ENCODE results near the gene SEMA4B.
"Not testable (repeated sequence)": the region's sequence is repeated elsewhere in the genome, so short reads cannot be mapped to it uniquely, and the experiment has no call there.

Gene SEMA4B

DNA sequence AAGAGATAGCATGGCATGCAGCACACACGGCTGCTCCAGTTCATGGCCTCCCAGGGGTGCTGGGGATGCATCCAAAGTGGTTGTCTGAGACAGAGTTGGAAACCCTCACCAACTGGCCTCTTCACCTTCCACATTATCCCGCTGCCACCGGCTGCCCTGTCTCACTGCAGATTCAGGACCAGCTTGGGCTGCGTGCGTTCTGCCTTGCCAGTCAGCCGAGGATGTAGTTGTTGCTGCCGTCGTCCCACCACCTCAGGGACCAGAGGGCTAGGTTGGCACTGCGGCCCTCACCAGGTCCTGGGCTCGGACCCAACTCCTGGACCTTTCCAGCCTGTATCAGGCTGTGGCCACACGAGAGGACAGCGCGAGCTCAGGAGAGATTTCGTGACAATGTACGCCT, 27.8 kb downstream of the SEMA4B start:
- DNase-seq = no peak

DNA sequence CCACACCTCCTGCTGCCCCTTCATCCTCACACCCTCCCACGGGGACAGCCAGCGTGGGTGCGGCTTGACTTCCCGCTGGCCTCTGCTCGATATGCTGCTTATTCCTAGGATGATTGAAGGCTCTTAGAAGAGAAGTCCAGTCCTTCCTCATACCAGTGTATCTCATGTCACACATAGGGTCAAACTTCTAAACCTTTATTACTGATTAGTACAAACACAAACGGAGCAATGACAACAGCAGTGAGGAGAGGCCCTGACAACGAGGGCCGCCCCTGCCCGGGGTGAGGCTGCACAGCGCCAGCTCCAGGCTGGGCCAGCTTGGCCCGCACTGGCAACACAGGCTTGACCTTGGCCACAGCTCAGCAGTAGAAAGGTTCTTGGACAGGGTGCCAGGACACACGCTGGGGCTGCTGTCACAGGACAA, 29.0 kb downstream of the SEMA4B start:
- DNase-seq = no peak

DNA sequence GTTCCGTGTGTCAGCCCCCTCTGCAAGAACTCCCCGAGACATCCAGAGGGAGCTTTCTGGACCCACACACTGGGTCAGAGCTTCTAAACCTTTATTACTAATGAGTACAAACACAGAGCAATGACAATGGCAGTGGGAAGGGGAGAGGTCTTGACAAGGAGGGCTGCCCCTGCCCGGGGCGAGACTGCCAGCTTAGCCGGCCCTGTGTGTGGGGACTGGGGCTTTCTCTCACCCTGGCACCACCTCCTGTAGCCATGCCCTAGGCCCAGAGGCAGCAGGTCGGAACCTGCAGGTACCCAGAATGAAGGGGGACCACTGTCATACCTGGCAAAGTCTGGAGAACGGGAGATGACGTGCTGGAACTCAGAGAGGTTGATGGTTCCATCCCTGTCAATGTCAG, 29.5 kb downstream of the SEMA4B start:
- DNase-seq = no peak

DNA sequence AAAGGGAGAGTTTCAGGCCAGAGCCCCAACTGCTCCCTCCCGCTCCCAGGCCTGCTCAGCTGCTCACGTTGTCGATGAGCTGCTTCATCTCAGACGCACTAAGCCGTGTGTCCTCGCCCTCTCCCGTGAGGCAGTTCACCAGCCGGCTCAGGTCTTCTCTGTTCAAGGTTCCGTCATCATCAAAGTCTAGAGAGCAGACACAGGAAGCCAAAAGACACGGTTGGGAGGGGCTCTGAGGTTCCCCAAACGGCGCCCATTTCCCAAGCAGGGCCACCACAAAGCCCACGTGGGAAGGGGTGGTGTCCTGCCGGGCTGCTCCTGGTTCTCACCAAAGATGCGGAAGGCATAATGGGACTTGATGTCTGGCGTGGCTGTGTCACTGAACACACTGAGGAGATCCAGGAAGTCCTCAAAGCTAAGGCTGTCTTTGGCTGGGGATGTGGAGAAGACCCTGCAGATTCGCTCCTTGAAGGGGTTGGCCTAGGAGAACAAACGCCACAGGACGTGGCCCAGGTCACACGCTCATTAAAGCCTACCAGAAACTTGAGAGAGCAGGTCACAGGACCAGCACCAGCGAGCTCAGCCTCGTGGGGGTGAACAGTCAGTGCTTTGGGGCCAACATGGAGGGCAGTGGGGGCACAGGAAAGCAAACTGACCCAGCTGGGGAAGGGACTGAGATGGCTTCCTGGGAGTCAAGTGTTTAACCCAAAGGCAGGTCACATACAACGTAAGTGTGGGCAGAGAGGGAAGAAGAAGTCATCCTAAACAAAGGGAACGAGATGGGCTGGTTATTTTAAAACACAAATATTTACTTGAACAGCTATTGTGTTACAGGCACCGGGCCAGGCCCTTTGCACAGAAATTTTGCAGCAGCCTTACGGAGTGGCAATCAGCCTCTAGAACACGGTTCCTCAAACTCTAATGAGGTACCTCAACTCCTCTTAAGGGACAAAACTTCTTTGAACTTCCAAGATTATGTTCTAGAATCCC, 30.2 kb downstream of the SEMA4B start:
- DNase-seq = no peak

DNA sequence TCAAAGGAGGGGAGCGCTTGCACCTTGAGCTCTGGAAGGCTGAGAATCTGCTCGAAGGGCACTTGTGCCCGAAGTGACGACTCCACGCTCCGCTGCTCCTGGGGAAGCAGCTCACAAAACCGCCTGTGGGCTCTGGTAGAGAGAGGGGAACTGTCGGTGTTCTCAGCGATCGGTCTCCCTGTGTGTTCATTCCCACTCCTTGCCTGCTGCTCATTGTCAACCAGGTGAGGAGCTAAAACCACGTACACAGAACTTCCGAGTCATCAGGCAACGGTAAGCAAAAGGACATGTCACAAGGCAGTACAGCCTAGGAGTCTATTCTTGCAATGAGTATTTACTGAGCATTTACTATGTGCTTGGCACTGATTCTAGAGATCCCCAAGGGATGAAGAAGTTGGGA, 31.1 kb downstream of the SEMA4B start:
- no peak for DNase-seq

DNA sequence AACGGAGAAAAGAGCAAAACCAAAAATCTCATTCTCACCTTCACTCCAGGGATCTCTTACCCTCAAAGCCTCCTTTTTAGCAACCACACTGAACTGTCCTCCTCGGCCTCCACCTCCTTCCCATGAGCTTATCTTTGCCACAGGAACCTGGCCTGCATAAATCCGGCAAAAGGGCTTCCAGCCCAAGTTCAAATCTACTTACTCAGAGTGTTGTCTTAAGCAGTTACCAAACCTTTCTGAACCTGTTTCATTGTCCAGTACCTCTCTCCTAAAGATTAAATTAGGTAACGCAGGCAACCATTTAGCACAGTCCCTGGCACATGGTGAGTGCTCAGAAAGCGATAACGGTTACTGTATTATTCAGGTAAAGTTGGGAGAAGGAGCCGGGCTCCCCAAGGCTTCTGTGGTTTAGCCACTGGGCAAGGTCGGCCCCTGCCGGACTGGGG, 31.8 kb downstream of the SEMA4B start:
- DNase-seq = no peak

DNA sequence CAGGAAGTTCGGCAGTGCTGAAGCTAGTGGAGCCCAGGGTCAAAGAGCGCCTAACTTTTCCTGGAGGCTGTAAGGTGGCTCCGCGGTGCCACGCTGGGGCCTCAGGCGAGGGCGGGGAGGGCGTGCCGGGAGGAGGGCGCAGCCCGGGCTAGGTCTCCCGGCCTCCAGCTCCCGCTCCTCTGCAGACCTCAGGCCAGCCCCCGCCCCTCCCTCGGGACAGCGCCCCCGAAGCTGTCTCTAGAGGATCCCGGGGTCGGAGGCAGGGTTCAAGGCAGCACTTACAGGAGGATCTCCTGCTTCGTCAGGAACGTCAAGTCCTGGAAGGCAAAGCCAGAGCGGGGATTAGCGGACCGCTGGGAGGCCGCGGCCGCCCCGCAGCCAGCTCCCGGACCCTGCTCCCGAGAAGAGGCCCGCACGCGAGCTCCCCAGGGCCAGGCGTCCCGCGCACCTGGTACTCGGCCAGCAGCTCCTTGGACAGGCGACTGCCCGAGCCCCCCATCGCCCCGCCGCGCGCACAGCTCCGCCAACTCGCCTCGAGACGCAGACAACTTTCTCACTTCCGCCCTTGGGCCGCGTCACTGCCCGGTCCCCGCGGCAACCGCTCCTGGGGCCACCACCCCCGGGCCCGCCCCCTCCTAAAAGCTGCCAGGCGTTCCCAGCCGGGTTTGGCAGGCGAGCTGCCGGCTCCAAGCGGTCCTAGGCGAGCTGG, 32.4 kb downstream of the SEMA4B start, which contains the start of gene CIB1:
TSS of gene CIB1 (minus strand) at position 555 of the 709 bp plus-strand sequence. CDS start at position 499, 56 bp downstream.
- peak; percentile 92 for DNase-seq

DNA sequence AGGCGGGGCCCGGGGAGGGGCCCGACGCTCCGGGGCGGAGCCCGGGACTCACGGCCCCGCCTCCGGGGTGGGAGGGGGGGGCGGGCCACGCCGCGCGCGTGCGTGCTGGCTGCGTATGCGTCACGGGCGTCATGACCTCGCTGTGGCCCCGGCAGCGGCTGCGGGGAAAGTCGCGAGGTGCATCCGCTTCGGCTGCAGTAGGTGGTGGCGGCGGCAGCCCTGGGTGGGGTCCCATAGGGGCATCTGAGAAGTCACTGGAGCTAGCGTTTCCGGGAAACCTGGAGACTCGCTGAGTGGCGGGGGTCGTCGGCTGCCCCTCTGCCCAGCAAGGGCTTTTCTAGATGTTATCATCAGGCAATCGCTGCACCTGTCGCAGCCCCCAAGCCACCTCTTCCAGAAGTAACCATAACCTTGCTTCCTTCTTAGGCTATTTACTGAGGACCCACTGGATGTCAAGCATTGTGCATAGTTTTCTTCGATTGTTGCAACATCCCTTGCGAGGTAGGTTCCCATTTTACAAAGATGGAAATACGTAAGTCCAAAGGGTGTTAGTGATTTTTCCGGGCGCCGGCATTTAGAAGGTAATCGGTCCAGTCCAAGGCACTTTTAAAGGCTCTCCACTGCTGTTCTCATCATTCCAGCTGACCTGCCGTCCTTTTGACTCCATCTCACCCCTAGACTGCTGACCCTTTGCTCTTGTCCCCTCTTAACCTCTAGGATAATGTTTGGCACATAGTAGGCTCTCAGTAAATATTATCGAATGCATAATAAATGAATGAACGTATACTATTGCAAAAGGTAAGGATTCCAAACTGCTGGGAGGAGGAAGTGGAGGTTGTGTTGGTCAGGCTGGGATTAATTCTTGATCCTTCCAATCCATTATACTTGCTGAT, 33.2 kb downstream of the SEMA4B start, which contains the start of gene GDPGP1:
TSS of gene GDPGP1 (plus strand) at position 114 of the 893 bp plus-strand sequence. CDS start 6,700 bp downstream, outside the sequence.
- DNase-seq = no peak

DNA sequence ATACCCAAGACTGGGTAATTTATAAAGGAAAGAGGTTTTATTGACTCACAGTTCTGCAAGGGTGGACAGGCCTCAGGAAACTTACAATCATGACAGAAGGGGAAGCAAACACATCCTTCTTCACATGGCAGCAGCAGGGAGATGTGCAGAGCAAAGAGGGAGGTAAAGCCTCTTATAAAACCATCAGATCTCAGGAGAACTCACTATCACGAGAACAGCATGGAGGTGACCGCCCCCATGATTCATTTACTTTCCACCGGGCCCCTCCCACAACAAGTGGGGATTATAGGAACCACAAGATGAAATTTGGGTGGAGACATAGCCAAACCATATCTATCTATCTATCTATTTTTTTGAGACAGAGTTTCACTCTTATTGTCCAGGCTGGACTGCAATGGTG, 38.2 kb downstream of the SEMA4B start:
- no peak for DNase-seq

DNA sequence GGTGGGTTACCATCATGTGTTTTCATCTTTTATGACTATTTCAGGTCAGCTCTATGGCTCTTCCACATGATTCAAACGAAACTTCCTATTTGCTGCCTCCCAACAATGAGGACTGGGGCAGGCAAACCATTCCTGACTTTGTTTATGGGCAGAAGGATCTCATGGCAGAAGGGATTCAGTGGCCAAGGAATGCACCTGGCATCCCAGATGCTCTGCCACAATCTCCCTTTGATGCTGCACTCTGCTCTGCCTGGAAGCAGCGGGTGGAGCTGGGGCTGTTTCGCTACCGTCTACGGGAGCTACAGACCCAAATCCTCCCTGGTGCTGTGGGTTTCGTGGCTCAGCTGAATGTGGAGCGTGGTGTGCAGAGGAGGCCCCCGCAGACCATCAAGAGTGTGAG, 39.7 kb downstream of the SEMA4B start:
- no peak for DNase-seq

DNA sequence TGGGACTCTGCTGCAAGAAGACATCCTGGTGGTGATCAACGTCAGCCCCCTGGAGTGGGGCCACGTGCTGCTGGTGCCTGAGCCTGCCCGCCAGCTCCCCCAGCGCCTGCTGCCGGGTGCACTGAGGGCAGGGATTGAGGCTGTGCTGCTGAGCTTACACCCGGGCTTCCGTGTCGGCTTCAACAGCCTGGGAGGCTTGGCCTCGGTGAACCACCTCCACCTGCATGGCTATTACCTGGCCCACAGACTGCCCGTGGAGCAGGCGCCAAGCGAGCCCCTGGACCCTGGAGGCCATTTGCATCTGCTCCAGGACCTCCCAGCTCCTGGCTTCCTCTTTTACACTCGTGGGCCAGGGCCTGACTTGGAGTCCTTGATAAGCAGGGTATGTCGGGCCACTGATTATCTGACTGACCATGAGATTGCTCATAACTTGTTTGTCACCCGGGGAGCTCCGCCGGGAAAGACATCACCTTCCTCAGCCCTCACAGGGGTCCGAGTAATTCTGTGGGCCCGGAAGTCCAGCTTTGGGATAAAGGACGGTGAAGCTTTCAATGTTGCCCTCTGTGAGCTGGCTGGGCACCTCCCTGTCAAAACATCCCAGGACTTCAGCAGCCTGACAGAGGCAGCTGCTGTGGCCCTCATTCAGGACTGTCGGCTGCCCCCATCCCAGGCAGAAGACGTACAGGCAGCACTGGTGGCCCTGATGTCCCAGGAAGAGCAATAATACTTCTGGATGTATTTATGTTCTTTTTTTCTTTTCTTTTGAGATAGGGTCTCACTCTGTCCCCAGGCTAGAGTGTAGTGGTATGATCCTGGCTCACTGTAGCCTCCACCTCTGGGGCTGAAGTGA, 40.4 kb downstream of the SEMA4B start:
- DNase-seq = no peak

DNA sequence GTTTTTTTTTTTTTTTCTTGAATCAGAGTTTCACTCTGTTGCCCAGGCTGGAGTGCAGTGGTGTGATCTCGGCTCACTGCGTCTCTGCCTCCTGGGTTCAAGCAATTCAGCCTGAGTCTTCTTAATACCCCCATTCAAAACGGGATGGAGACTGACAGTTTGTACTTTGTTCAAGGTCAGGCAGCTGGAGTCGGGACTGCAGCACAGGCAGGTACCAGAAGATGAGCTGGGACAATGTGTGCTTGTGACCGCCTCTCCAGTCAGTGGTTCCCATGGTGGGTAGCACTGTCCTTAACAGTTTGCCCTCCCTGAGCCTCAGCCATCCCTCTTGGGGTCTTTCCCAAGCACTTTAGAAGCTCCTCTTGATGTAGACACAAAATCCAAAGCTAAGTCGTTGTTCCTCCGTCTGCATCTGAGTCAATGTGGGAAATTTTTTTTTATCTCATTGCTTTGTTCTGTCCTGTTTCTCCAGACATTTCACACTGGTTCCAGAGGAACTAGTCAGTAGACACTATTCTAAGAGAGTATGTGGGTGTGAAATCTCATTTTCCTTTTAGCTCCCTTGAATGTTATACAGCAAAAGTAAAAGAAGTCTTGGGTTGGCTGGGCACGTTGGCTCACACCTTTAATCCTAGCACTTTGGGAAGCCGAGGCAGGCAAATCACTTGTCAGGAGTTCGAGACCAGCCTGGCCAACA, 43.0 kb downstream of the SEMA4B start:
- no peak for DNase-seq

DNA sequence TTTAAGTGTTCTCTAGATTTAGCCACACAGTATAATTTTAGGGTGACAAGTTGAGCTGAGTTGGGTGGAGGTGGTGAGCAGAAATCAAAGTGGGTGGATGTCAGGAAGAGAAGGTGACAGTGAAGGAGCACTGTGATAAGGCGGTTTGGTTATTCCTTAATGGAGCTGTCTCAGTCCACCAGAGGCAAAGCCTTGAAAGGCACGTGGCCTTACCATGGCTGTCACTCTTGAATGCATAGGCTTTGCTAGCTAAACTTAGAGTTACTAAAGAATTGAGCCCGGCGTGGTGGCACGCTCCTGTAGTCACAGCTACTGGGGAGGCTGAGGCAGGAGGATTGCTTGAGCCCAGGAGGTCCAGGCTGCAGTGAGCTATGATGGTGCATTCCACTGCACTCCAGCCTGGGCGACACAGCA, 47.7 kb downstream of the SEMA4B start:
- no peak for DNase-seq

DNA sequence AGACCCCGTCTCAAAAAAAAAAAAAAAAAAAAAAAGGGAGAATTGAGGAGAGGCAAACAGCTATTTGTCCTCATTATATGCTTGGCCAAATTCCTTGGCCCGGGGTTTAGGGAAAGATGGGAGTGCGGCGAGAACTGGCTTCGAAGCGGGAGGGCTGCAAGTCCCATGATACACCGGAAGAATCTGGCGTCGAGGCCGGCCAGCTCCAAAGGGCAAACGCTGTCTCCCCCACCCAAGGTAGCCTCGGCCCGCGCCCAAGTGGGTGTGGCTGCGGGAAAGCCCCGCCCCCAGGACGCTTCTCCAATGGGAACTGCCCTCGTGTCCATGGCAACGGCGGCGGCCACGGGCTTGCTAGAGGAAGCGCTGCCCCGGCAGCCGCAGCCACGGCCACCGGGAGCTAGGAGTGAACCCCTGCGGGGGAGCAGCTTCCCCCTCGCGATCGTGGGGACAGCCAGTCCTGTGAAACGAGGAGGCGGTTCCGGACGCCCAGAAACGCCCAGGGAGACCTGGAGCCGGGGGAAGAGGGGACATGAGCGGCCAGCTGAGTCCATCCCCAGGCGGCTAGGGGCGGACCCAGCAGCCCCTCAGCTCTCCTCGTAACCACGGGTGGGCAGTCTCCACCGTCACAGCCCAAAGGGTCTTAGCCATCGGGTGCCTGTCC, 48.2 kb downstream of the SEMA4B start, which contains the start of gene TTLL13:
TSS of gene TTLL13 (plus strand) at position 354 of the 661 bp plus-strand sequence. CDS start 1,075 bp downstream, outside the sequence.
- peak; percentile 96 for DNase-seq

DNA sequence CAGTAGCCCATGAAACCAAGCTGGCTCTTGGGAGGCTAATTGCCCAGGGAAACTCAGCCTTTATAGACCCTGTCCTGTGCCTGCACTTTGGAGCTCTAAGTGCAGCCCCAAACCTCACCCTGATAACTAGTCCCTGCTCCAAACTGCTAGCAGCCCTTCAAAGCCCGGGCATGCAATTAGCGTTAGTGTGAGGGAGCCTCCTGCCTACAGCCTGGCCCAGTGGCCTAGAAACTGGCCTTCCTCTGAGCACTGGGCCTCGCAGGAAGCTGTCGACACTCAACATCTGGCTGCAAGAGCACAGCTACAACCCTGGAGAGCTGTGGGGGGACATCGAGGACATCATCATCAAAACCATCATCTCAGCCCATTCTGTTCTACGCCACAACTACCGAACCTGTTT, 56.6 kb downstream of the SEMA4B start:
- no peak for DNase-seq

DNA sequence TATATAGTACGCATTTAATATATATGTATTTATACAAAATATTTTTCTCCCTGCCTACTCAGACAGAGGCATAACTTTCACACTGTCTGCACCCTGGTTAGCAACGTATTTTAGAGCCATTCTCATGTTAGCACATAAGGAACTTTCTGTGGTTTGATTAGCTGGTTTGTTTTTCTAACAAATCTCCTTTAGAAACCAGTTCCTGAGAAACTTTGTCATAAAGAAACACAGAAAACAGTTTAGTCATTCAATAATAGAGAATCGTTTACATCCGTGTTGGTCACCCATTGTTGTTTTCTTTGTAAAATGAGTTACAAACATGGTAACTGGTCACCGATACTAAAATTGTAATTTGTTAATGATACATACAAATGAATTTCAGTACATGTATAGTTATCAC, 58.4 kb downstream of the SEMA4B start:
- no peak for DNase-seq

DNA sequence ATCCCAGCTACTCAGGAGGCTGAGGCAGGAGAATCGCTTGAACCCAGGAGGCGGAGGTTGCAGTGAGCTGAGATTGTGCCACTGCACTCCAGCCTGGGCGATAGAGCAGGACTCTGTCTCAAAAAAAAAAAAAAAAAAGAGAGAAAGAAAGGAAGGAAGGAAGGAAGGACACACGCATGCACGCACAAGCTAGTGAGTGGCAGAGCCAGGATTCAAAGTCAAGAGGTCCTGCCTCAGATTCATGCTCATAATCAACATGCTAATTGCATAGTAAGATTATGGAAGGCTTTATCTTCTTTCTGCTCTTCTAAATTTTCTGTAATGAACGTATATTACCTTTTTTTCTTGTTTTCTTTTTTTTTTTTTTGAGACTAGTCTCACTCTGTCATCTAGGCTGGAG, 59.6 kb downstream of the SEMA4B start:
- DNase-seq = not testable (repeated sequence)

DNA sequence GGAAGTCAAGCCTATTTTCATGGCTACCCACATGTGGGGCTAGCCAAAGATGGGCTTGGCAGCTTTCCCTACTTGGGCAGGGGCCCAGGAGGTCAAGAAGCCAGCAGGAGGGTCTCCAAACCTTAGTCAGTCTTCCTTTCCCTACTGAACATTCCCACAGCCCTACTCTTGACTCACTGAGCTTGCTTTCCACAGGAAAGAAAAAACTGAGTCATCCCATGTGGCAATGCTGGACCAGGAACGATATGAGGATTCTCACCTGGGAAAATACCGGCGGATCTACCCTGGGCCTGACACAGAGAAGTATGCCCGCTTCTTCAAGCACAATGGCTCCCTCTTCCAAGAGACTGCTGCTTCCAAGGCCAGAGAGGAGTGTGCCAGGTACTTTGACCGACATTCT, 60.7 kb downstream of the SEMA4B start:
- no peak for DNase-seq

DNA sequence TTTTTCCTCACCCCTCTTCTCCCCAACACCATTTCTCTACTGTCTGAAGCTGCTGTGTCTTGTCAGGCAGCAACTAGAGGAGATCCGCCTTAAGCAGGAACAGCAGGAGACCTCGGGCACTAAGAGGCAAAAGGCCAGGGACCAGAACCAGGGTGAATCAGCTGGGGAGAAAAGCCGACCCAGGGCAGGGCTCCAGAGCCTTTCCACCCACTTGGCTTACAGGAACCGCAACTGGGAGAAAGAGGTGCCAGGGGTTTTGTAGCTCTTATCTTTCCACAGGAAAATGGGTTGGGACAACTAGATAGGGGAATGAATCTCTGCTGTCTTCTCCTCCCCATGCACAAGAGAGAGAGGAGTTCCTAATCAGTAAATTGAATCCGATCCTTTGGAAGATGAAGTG, 61.3 kb downstream of the SEMA4B start:
- no peak for DNase-seq

DNA sequence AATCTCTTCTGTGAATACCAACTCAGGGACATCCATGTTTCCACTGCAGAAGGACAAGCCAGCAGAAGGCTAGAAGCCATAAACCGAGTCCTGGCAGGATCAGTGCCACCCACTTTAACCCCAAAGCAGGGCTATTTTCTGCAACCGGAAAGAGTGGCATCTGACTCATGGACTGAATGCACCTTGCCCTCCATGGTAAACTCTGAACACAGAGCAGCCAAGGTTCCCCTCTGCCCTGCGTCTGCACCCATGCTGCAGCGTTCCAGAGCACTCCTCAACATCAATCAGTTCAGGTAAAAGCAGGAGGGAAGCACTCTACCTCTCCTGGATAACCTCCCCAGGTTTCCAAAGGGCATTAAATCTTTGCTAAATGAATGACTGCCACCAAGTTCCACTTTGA, 63.5 kb downstream of the SEMA4B start:
- no peak for DNase-seq
